GM23338 (cell line): ENCODE results near the gene ESX1.

ENCODE experiments used
- CREB1 ChIP-seq: fragments of 250-450 bp; sonication (Bioruptor Pico); IDR thresholded peaks from 2 replicates; pipeline ENCODE4 v1.5.0; 2020; ENCODE audit warnings: low read depth, mild to moderate bottlenecking, moderate library complexity
- CTCF ChIP-seq, 2 experiments: fragments of 200-600 bp in 1 of 2; sonication (generic) in 1 of 2; conservative IDR thresholded peaks; 2 replicates each; pipeline versions ENCODE4 v1.5.1 to v1.6.1; 2016 to 2017; ENCODE audit warnings: antibody characterized with exemption in 2 of 2, low read depth in 2 of 2, mild to moderate bottlenecking in 2 of 2, moderate library complexity in 1 of 2
- EZH2 ChIP-seq: fragments of 200-600 bp; sonication (generic); IDR thresholded peaks from one replicate; pipeline ENCODE4 v1.8.0; 2017; ENCODE audit warnings: antibody characterized with exemption, mild to moderate bottlenecking, low read depth; ENCODE audit not compliant: unreplicated experiment
- EZH2phosphoT487 ChIP-seq: fragments of 200-600 bp; sonication (generic); IDR thresholded peaks from one replicate; pipeline ENCODE4 v1.8.1; 2018; ENCODE audit warnings: antibody characterized with exemption; ENCODE audit not compliant: unreplicated experiment
- JUNB ChIP-seq: IDR thresholded peaks from one replicate; pipeline ENCODE4 v1.6.1; 2016; ENCODE audit warnings: antibody characterized with exemption; ENCODE audit not compliant: unreplicated experiment
- POLR2AphosphoS5 ChIP-seq: IDR thresholded peaks from 2 replicates; pipeline ENCODE4 v1.6.1; 2016; ENCODE audit warnings: antibody characterized with exemption, low read depth
- REST ChIP-seq: IDR thresholded peaks from one replicate; pipeline ENCODE4 v1.6.1; 2018; ENCODE audit warnings: antibody characterized with exemption; ENCODE audit not compliant: unreplicated experiment
- STAT1 ChIP-seq: IDR thresholded peaks from one replicate; pipeline ENCODE4 v1.6.1; 2016; ENCODE audit warnings: antibody characterized with exemption; ENCODE audit not compliant: unreplicated experiment
- ZNF114 ChIP-seq: fragments of 250-450 bp; sonication (Bioruptor Pico); IDR thresholded peaks from 2 replicates; pipeline ENCODE4 v1.5.0; 2020; ENCODE audit warnings: mild to moderate bottlenecking, moderate library complexity
- ZNF331 ChIP-seq: fragments of 250-450 bp; sonication (Bioruptor Pico); IDR thresholded peaks from 2 replicates; pipeline ENCODE4 v1.5.0; 2020; ENCODE audit warnings: low read depth, mild to moderate bottlenecking, moderate library complexity

- peak in 1 of 2 experiments; percentile 20; a peak in 1 of 4 replicates for TF ChIP-seq CTCF (conservative IDR thresholded peaks at IDR 0.05; ENCODE audit: low read depth in 2 of 2)
- no peak for TF ChIP-seq POLR2AphosphoS5
- TF ChIP-seq ZNF331 (CRISPR knock-in tag) = no peak
- no peak for TF ChIP-seq REST
- TF ChIP-seq EZH2phosphoT487 = no peak
- TF ChIP-seq STAT1 = no peak
- TF ChIP-seq EZH2 = no peak
- no peak for TF ChIP-seq CREB1 (CRISPR knock-in tag)
- no peak for TF ChIP-seq JUNB
- TF ChIP-seq ZNF114 = no peak
Observed at GRCh38 chrX:104270212-104270611, 15.5 kb upstream of the ESX1 start.
